Measurements from ENCODE around the gene OLFML3. TPM values are rescaled to one million over a fixed set of nuclear protein-coding genes. Genes with fewer than 3 reads are reported as not detected.
"Not testable (repeated sequence)": the region's sequence is repeated elsewhere in the genome, so short reads cannot be mapped to it uniquely, and the experiment has no call there.

Gene OLFML3
- total RNA-seq, 4 donors from 2014 or later = 8.3 to 21.0 (median 18.0) TPM

DNA sequence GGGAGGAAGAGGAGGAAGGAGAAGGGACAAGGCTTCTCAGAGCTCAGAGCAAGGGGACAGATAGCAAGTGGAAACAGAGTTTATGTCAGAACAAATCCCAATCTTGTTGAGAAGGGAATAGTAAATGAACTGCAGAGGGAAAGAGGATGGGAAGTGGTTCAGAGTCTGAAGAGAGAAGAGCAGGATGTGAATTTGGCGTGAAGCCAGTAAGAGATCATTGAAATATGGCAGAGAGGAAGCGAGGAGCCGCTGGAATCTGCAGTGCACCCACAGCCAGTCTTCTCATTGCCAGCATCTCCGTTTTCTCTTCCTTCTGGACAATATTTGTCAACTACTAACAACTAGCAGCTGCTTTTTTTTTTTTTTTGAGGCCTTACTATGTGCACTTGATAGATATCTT, 19.1 kb downstream of the OLFML3 start:
- H3K36me3 ChIP-seq = no peaks in the 10 kb centered on the region
- peaks cover 3% of the 10 kb centered on the region for H3K4me1 ChIP-seq
- no peaks in the 10 kb centered on the region for H3K9me3 ChIP-seq
- H3K27ac ChIP-seq = no peak overlapping the region
- H3K27me3 ChIP-seq = no peaks in the 10 kb centered on the region
- no peak for DNase-seq (ENCODE audit: low spot score in 2 of 2)
- 10% methylated on average over 4 of the region's 4 CpGs for WGBS
- H3K4me3 ChIP-seq = no peak overlapping the region
- TF ChIP-seq EP300 (IDR thresholded peaks at IDR 0.05) (no peak), POLR2AphosphoS5 (IDR thresholded peaks at IDR 0.05) (no peak), POLR2A (IDR thresholded peaks at IDR 0.05) (no peak)
- TF ChIP-seq, protein P1, sequence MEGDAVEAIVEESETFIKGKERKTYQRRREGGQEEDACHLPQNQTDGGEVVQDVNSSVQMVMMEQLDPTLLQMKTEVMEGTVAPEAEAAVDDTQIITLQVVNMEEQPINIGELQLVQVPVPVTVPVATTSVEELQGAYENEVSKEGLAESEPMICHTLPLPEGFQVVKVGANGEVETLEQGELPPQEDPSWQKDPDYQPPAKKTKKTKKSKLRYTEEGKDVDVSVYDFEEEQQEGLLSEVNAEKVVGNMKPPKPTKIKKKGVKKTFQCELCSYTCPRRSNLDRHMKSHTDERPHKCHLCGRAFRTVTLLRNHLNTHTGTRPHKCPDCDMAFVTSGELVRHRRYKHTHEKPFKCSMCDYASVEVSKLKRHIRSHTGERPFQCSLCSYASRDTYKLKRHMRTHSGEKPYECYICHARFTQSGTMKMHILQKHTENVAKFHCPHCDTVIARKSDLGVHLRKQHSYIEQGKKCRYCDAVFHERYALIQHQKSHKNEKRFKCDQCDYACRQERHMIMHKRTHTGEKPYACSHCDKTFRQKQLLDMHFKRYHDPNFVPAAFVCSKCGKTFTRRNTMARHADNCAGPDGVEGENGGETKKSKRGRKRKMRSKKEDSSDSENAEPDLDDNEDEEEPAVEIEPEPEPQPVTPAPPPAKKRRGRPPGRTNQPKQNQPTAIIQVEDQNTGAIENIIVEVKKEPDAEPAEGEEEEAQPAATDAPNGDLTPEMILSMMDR (IDR thresholded peaks at IDR 0.05) = no peak

DNA sequence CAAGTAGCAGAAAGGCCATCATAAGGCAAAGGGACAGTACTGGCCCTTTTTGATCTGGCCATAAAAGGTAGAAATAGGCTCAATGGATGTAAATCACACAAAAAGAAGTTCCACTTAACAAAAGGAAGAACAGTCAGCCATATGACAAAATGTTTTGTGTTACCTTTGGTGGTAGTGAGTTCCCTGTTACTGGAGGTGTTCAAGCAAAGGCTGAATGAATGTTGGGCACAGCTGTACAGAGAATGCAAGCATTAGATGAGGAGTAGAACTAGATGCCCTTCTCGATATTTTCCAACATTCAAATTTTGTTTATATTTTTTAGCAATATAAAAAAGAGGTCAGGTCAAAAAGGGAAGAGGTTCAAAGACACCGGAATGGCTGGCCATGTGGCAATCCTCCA, 20.0 kb downstream of the OLFML3 start:
- H3K27ac ChIP-seq = no peak overlapping the region
- H3K27me3 ChIP-seq = no peaks in the 10 kb centered on the region
- no peaks in the 10 kb centered on the region for H3K9me3 ChIP-seq
- TF ChIP-seq, protein P1 (IDR thresholded peaks at IDR 0.05) = no peak
- no peak for DNase-seq (ENCODE audit: low spot score in 2 of 2)
- H3K4me3 ChIP-seq = no peak overlapping the region
- WGBS = 88% methylated on average over 2 of the region's 2 CpGs
- H3K4me1 ChIP-seq = peaks cover 3% of the 10 kb centered on the region
- no peaks in the 10 kb centered on the region for H3K36me3 ChIP-seq

DNA sequence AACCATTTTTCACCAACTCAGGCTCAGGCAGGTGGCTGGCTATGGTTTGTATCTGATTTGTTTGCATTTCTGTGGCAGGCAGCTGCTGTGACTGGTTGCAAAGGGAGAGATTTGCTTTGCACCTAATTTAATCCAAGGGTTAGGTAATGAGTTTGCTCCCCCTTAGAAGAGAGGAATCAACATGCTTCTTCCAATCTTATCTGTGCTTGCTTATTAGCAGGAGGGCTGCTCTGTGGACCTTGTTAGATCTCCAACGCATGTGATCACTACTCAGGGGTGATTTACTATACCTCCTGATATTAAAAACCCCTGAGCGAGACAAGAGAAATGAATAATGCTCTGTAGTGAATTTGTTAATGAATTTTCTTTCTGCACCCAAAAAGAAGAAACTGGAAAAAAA, 20.5 kb downstream of the OLFML3 start:
- TF ChIP-seq EP300 (IDR thresholded peaks at IDR 0.05) = no peak
- TF ChIP-seq, protein P1 (IDR thresholded peaks at IDR 0.05) = no peak
- DNase-seq (ENCODE audit: low spot score in 2 of 2) = no peak
- WGBS = 82% methylated on average over 2 of the region's 2 CpGs

DNA sequence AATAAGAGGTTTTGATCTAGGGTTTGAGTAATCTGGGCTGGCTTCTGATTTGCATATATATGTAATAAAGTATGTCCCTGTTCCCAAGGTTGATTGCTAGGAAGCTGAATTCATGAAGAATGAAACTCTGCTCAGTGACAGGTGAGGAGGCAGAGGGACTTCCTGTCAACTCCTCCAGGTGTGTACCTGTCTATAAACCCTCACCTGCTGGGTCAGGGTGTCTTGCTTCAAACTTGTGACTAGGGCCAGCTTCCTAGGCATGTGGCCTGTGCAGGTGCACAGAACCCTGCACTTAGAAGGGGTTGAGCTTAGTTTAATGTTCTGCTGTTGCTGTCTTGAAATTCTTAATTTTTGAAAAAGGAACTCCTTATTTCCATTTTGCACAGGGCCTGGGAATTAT, 21.1 kb downstream of the OLFML3 start:
- peaks cover 3% of the 10 kb centered on the region for H3K4me1 ChIP-seq
- no peak overlapping the region for H3K27ac ChIP-seq
- no peaks in the 10 kb centered on the region for H3K27me3 ChIP-seq
- no peak for DNase-seq (ENCODE audit: low spot score in 2 of 2)
- H3K36me3 ChIP-seq = no peaks in the 10 kb centered on the region
- TF ChIP-seq EP300 (IDR thresholded peaks at IDR 0.05) (no peak), POLR2AphosphoS5 (IDR thresholded peaks at IDR 0.05) (no peak), POLR2A (IDR thresholded peaks at IDR 0.05) (no peak)
- TF ChIP-seq, protein P1 (IDR thresholded peaks at IDR 0.05) = no peak
- H3K4me3 ChIP-seq = no peak overlapping the region
- no peaks in the 10 kb centered on the region for H3K9me3 ChIP-seq

More for the DNA sequence above, 20.5 kb downstream of the OLFML3 start:
- peaks cover 3% of the 10 kb centered on the region for H3K4me1 ChIP-seq
- H3K27me3 ChIP-seq = no peaks in the 10 kb centered on the region
- H3K4me3 ChIP-seq = no peak overlapping the region
- H3K9me3 ChIP-seq = no peaks in the 10 kb centered on the region
- H3K36me3 ChIP-seq = no peaks in the 10 kb centered on the region
- H3K27ac ChIP-seq = no peak overlapping the region

DNA sequence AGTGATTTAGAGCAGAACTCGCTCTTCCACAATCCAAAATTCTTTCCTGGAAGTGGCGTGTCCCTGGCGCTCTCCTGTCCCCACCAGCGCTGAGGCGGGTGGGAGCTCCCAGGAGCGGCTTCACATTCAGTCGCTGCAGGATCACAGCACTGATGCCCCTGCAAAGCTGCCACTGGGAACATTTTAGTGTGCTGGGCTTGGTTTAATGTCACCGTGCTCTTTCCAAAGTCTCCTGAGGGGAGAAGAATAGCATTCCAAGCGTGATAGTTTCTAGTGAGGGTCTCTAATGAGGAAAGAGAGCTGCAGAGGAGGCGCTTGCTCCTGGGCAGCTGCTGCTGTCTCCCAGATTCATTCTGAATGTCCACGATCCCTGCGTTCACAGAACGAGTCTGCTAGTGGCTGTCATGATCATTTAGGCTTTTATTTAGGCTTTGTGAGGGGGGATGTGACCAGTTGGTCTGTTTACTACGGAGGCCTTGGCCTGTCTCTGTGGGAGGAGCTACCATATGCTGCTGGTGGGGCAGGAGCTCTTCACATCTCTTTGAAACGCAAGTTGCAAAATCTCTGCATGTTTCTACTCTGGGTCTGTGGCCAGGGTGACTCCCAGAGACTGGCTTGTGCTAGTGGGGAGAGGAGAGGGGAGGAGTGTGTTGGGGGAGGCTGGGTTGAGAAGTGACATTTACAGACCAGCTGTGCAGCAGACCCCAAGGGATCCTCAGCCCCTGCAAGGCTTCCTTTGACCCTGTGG, 23.4 kb downstream of the OLFML3 start:
- no peak for DNase-seq (ENCODE audit: low spot score in 2 of 2)
- H3K4me3 ChIP-seq = no peak overlapping the region
- H3K9me3 ChIP-seq = no peaks in the 10 kb centered on the region
- H3K27me3 ChIP-seq = no peaks in the 10 kb centered on the region
- WGBS = 51% methylated on average over 14 of the region's 15 CpGs
- no peak for TF ChIP-seq POLR2A (IDR thresholded peaks at IDR 0.05)
- no peak overlapping the region for H3K27ac ChIP-seq
- peaks cover 3% of the 10 kb centered on the region for H3K4me1 ChIP-seq
- H3K36me3 ChIP-seq = no peaks in the 10 kb centered on the region

DNA sequence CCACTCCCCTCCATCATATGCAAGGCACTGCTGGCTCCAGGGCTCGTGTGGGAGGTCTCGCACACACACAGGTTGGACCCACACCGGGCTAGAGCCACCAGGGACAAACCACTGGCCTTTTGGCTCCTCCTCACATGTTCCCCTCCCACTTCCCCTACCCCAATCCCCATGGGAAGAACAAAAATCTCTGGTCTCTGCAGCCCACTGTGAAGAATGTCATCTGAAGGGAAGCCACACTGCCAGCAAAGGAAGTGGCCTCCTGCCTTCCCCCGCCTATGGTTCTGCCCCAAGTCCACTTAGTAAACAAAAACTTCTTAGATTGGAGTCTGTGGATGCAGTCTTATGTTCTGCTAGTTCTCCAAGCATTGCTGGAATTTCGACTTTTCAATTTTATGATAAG, 24.2 kb downstream of the OLFML3 start:
- 64% methylated on average over 5 of the region's 5 CpGs for WGBS
- Histone ChIP-seq H3K4me1 (peaks cover 3% of the 10 kb centered on the region), H3K9me3 (no peaks in the 10 kb centered on the region), H3K27me3 (no peaks in the 10 kb centered on the region), H3K27ac (no peak overlapping the region), H3K36me3 (no peaks in the 10 kb centered on the region), H3K4me3 (no peak overlapping the region)
- TF ChIP-seq, protein P1 (IDR thresholded peaks at IDR 0.05) = no peak
- TF ChIP-seq EP300 (IDR thresholded peaks at IDR 0.05) = no peak
- TF ChIP-seq POLR2A (IDR thresholded peaks at IDR 0.05) = no peak
- no peak for TF ChIP-seq POLR2AphosphoS5 (IDR thresholded peaks at IDR 0.05)
- DNase-seq (ENCODE audit: low spot score in 2 of 2) = no peak

DNA sequence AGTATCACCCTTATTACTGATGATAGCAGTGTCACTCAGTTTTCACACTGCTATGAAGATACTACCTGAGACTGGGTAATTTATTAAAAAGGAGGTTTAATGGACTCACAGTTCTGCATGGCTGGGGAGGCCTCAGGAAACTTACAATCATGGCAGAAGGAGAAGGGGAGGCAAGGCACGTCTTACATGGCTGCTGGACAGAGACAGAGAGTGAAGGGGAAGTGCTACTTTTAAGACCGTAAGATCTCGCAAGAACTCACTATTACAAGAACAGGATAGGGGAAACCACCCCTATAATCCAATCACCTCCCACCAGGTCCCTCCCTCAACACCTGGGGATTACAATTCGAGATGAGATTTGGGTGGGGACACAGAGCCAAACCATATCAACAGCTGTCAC, 27.6 kb downstream of the OLFML3 start:
- not testable (repeated sequence) for H3K4me1 ChIP-seq; H3K27me3 ChIP-seq; H3K9me3 ChIP-seq; H3K27ac ChIP-seq; DNase-seq (ENCODE audit: low spot score in 2 of 2); H3K4me3 ChIP-seq; H3K36me3 ChIP-seq
- WGBS = 87% methylated on average over 4 of the region's 4 CpGs

Data from suprapubic skin (tissue), 4 donors.